A549 treated with AZD9567 at 1 μM for 4 hours (cell line): Measurements from ENCODE around the gene ZC3HAV1. TPM values are rescaled to one million over a fixed set of nuclear protein-coding genes. Genes with fewer than 3 reads are reported as not detected.

Source experiments
- total RNA-seq: library from RNA; stranded (reverse); fragments of 200-300 nt; extraction: Qiagen RNA extraction; gene quantifications from 5 replicates; pipeline ENCODE4 v1.2.3, GENCODE V29; 2022; ENCODE audit not compliant: insufficient read depth

ZC3HAV1 gene
- total RNA-seq, result 28.1 to 35.7 TPM (median 30.1 TPM) in 5 replicates

DNA sequence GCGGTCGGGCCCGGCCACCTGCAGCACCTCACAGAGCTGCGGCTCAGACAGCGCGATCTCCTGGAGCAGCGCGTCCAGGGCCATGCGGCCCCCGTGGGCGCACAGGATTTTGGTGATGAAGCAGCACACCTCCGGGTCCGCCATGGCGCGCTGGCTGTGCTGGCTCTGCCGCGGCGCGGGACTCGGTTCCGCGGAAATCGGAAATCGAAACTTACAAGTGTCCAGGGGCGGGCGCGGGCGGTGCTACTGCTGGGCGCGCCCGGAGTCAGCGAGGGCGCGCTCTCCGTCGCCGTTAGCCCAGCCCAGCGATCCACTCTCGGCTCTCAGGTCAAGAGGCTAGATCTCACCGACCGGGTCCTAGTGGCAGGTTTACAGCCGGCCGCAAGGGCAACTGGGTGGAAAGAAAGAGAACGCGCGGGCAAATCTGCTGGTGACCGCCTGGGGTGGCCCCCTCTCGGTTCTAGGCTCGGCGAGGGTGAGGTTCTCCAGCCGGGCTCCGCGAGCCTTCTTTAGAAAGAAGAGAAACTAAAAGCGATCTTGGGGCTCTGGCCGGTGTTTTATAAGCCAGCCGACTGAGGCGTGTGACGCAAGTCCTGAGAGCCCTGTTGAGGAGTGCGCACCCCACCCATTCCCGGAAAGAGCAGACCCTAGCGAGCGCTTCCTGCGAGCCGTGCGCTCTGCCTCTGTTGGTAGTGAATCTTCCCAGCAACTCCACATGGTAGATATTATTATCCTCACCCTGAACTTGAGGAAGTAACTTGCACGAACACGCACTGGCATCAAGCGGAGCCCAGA lies at the start of gene ZC3HAV1:
Gene ZC3HAV1, minus strand, starts transcription at position 533 of the 795 bp plus-strand sequence. Its CDS starts 389 bp downstream, at position 144.

GRCh38 chr7:139035586-139036353 lies 73.8 kb downstream of the ZC3HAV1 start, which contains the start of gene ZC3HAV1L:
TSS of gene ZC3HAV1L (minus strand) at chr7:139036042. CDS start at chr7:139036017, 25 bp downstream.

Other genes starting within 250 kb of the ZC3HAV1 start
- gene KIAA1549, start 128.3 kb downstream of the ZC3HAV1 start, total RNA-seq, result 4.6 to 5.9 TPM (median 5.9 TPM) in 5 replicates
- 4.9 to 7.8 TPM (median 6.7 TPM) in 5 replicates for gene ZC3HAV1L, start 73.7 kb downstream of the ZC3HAV1 start, total RNA-seq
- gene UBN2, start 121.5 kb upstream of the ZC3HAV1 start, total RNA-seq, result 2.2 to 3.8 TPM (median 2.9 TPM) in 5 replicates
- gene FMC1, start 231.6 kb upstream of the ZC3HAV1 start, total RNA-seq, result 16.8 to 34.0 TPM (median 30.2 TPM) in 5 replicates